Hepatocyte (in vitro differentiated cells): Measurements from ENCODE around the gene UPF1.

Experiments used
- EZH2 ChIP-seq: fragments of 200-600 bp; sonication (generic); IDR thresholded peaks from 2 replicates; pipeline ENCODE4 v1.6.1; 2016; ENCODE audit warnings: antibody characterized with exemption, mild to moderate bottlenecking, borderline replicate concordance
- EZH2phosphoT487 ChIP-seq: fragments of 200-600 bp; sonication (generic); IDR thresholded peaks from one replicate; pipeline ENCODE4 v1.6.1; 2018; ENCODE audit warnings: antibody characterized with exemption, mild to moderate bottlenecking, low read depth, moderate library complexity; ENCODE audit not compliant: unreplicated experiment, severe bottlenecking
- TF ChIP-seq, protein P1 (sequence below): fragments of 200-600 bp; sonication (generic); IDR thresholded peaks from 2 replicates; pipeline ENCODE4 v1.5.1; 2016; ENCODE audit warnings: antibody characterized with exemption, mild to moderate bottlenecking; ENCODE audit not compliant: poor library complexity

DNA sequence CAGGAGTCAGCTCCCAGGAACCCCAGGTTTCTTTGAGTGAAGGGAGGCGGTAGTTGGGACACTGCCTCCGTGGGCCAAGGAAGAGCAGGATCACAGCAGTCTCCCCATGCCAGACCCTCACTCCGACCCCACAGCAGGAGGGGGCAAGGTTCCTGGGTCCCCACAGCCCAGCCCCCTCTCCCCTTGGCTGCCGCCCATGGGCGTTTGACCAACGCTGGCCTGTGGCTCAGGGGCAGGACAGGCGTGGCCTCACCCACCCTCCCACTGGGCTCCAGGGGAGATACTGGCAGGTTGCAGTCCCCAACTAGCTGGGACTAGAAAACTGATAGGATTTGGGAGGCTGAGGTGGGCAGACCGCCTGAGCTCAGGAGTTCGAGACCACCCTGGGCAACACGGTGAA, 78.3 kb downstream of the UPF1 start:
- TF ChIP-seq EZH2phosphoT487 (no peak), EZH2 (no peak)
- TF ChIP-seq, protein P1, sequence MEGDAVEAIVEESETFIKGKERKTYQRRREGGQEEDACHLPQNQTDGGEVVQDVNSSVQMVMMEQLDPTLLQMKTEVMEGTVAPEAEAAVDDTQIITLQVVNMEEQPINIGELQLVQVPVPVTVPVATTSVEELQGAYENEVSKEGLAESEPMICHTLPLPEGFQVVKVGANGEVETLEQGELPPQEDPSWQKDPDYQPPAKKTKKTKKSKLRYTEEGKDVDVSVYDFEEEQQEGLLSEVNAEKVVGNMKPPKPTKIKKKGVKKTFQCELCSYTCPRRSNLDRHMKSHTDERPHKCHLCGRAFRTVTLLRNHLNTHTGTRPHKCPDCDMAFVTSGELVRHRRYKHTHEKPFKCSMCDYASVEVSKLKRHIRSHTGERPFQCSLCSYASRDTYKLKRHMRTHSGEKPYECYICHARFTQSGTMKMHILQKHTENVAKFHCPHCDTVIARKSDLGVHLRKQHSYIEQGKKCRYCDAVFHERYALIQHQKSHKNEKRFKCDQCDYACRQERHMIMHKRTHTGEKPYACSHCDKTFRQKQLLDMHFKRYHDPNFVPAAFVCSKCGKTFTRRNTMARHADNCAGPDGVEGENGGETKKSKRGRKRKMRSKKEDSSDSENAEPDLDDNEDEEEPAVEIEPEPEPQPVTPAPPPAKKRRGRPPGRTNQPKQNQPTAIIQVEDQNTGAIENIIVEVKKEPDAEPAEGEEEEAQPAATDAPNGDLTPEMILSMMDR = no peak
